ENCODE data around the gene RANBP17. TPM values are rescaled to one million over a fixed set of nuclear protein-coding genes. Genes with fewer than 3 reads are reported as not detected.

RANBP17 gene
- total and polyA plus RNA-seq, 12 donors, result 5.5 to 119 (median 22.2) TPM

- Histone ChIP-seq H3K27ac (no peak overlapping the region), H3K4me1 (replicated peaks in 1 of 2) (no peaks in the 10 kb centered on the region), H3K27me3 (no peaks in the 10 kb centered on the region), H3K9me3 (replicated peaks in 1 of 3) (no peaks in the 10 kb centered on the region), H3K36me3 (replicated peaks in 1 of 2) (no peaks in the 10 kb centered on the region), H3K4me3 (no peak overlapping the region)
- no peak for DNase-seq
- TF ChIP-seq POLR2A (IDR thresholded peaks at IDR 0.05) (no peak), CTCF (IDR thresholded peaks at IDR 0.05) (no peak)
- whole genome bisulfite sequencing, 4 donors, result 72 to 78% (median 74%) methylated on average over 4 of the region's 4 CpGs
- intact Hi-C loops (cut with DNase I), result no loop called here
These were observed 25.6 kb upstream of the RANBP17 start for GRCh38 chr5:170836226-170836625.

- Histone ChIP-seq H3K36me3 (replicated peaks in 1 of 2) (no peaks in the 10 kb centered on the region), H3K4me3 (no peak overlapping the region), H3K27ac (no peak overlapping the region), H3K27me3 (peaks cover 2% of the 10 kb centered on the region), H3K9me3 (replicated peaks in 1 of 3) (no peaks in the 10 kb centered on the region), H3K4me1 (replicated peaks in 1 of 2) (no peaks in the 10 kb centered on the region)
- no peak for TF ChIP-seq CTCF (IDR thresholded peaks at IDR 0.05)
- no peak for TF ChIP-seq POLR2A (IDR thresholded peaks at IDR 0.05)
- no peak for DNase-seq
- intact Hi-C loops (cut with DNase I), result no loop called here
- WGBS, 4 donors, result 76 to 79% (median 78%) methylated on average over 2 of the region's 2 CpGs
These were observed 17.9 kb upstream of the RANBP17 start for GRCh38 chr5:170843870-170844269.

- H3K9me3 ChIP-seq (replicated peaks in 1 of 3), result no peaks in the 10 kb centered on the region
- peaks cover 2% of the 10 kb centered on the region for H3K27me3 ChIP-seq
- no peak for TF ChIP-seq CTCF (IDR thresholded peaks at IDR 0.05)
- TF ChIP-seq POLR2A (IDR thresholded peaks at IDR 0.05), result no peak
- no peak for DNase-seq
- H3K4me3 ChIP-seq, result no peak overlapping the region
- H3K36me3 ChIP-seq (replicated peaks in 1 of 2), result no peaks in the 10 kb centered on the region
- H3K27ac ChIP-seq, result no peak overlapping the region
- 74 to 97% (median 88%) methylated on average over 2 of the region's 2 CpGs for WGBS, 4 donors
- H3K4me1 ChIP-seq (replicated peaks in 1 of 2), result no peaks in the 10 kb centered on the region
- intact Hi-C loops (cut with DNase I), result no loop called here
These were observed 17.2 kb upstream of the RANBP17 start for GRCh38 chr5:170844651-170845050.

- Histone ChIP-seq H3K9me3 (replicated peaks in 1 of 3) (no peaks in the 10 kb centered on the region), H3K4me1 (replicated peaks in 1 of 2) (no peaks in the 10 kb centered on the region), H3K4me3 (no peak overlapping the region), H3K27ac (no peak overlapping the region), H3K36me3 (replicated peaks in 1 of 2) (no peaks in the 10 kb centered on the region), H3K27me3 (peaks cover 2% of the 10 kb centered on the region)
- no peak for DNase-seq
- intact Hi-C loops (cut with DNase I), result no loop called here
- TF ChIP-seq CTCF (IDR thresholded peaks at IDR 0.05) (no peak), POLR2A (IDR thresholded peaks at IDR 0.05) (no peak)
These were observed 15.4 kb upstream of the RANBP17 start for GRCh38 chr5:170846416-170846815.
